ENCODE data around the gene MID2.
"Not testable (repeated sequence)": the region's sequence is repeated elsewhere in the genome, so short reads cannot be mapped to it uniquely, and the experiment has no call there.

MID2 gene

GRCh38 chrX:107955337-107955736 lies 129.7 kb downstream of the MID2 start:
- not testable (repeated sequence) for DNase-seq (ENCODE audit: low read depth)

GRCh38 chrX:107968623-107969022 lies 143.0 kb downstream of the MID2 start:
- no peak for DNase-seq (ENCODE audit: low read depth)

GRCh38 chrX:107970073-107970472 lies 144.4 kb downstream of the MID2 start:
- no peak for DNase-seq (ENCODE audit: low read depth)

- DNase-seq (ENCODE audit: low read depth), result no peak
Observed at GRCh38 chrX:107971636-107972035, 146.0 kb downstream of the MID2 start.
